ENCODE results near the gene FIBIN. TPM values are rescaled to one million over a fixed set of nuclear protein-coding genes. Genes with fewer than 3 reads are reported as not detected.
A peak's percentile ranks its signal among the peaks of the same experiment; 100 is the strongest.
"Not testable (repeated sequence)": the region's sequence is repeated elsewhere in the genome, so short reads cannot be mapped to it uniquely, and the experiment has no call there.

FIBIN gene
- total RNA-seq, 1 experiment from 2014 or later = not detected

- not testable (repeated sequence) for H3K27me3 ChIP-seq (ENCODE audit: insufficient read depth, low read length); H3K36me3 Mint-ChIP-seq (ENCODE audit: insufficient read depth in 1 of 3, low read depth in 3 of 3); H3K27ac ChIP-seq (ENCODE audit: insufficient read length, low read depth, low read length); H3K79me1 ChIP-seq (ENCODE audit: insufficient read depth, low read depth, low read length, poor library complexity, severe bottlenecking); H3K56ac ChIP-seq (ENCODE audit: insufficient read length, low read depth, low read length); H4K20me1 ChIP-seq (ENCODE audit: control insufficient read depth, insufficient read depth, insufficient read length); H2BK120ac ChIP-seq (ENCODE audit: low read depth, low read length, poor library complexity, severe bottlenecking); H3K4me1 ChIP-seq (ENCODE audit: insufficient read depth, low read length); H3K4ac ChIP-seq (ENCODE audit: low read depth, low read length); H2BK12ac ChIP-seq (ENCODE audit: insufficient read length, low read depth, low read length); H3K18ac ChIP-seq (ENCODE audit: insufficient read length, low read depth, low read length); H3K27me3 Mint-ChIP-seq (ENCODE audit: low read depth); H3K4me2 ChIP-seq (ENCODE audit: insufficient read depth, insufficient read length, low read length); H3K23ac ChIP-seq (ENCODE audit: insufficient read length, low read depth, low read length); H3K4me1 Mint-ChIP-seq; H4K8ac ChIP-seq (replicated peaks; ENCODE audit: insufficient read length, low read depth, low read length); H2BK5ac ChIP-seq (ENCODE audit: insufficient read length, low read length); H3K9me3 ChIP-seq (ENCODE audit: control insufficient read depth, low read depth, low read length); H3K4me3 Mint-ChIP-seq; H3K14ac ChIP-seq (ENCODE audit: insufficient read depth, low read length); H2AFZ ChIP-seq (ENCODE audit: low read length); H3K23me2 ChIP-seq (ENCODE audit: insufficient read length, low read depth, low read length, poor library complexity, severe bottlenecking); H4K91ac ChIP-seq (ENCODE audit: insufficient read length, low read depth, low read length); H3T11ph ChIP-seq (ENCODE audit: low read length); H3K9ac ChIP-seq (ENCODE audit: extremely low read depth, insufficient read length, low read length); H3K27ac Mint-ChIP-seq; H3K79me2 ChIP-seq (ENCODE audit: insufficient read depth, low read length); H2AK5ac ChIP-seq (ENCODE audit: insufficient read length, low read length); H2BK20ac ChIP-seq (ENCODE audit: low read depth, low read length, poor library complexity, severe bottlenecking); H4K5ac ChIP-seq (ENCODE audit: insufficient read length, low read depth, low read length); H2BK15ac ChIP-seq (ENCODE audit: low read depth, low read length)
- no CpG with 5 or more reads among the region's 15 CpGs for WGBS (ENCODE audit: extremely low coverage, insufficient read length, low lambda C conversion rate)
- peaks cover 20 to 28% of the 10 kb centered on the region in 2 experiments for H3K9me3 Mint-ChIP-seq
- TF ChIP-seq CTCF (conservative IDR thresholded peaks at IDR 0.05) = peak; percentile 32; the same call in 2 of the 3 replicates
- DNase-seq = peak; percentile 83
Observed at GRCh38 chr11:26977209-26977608, 16.7 kb upstream of the FIBIN start.
